GM18499 (cell line): ENCODE data around the gene ENDOG.
"Not testable (repeated sequence)": the region's sequence is repeated elsewhere in the genome, so short reads cannot be mapped to it uniquely, and the experiment has no call there.

Experiments
- ATAC-seq: cut with Tn5 transposase; IDR thresholded peaks from one replicate; pipeline ENCODE4 v1.9.1; 2021; ENCODE audit warnings: moderate number of reproducible peaks; ENCODE audit not compliant: insufficient read depth, unreplicated experiment

ENDOG gene

DNA sequence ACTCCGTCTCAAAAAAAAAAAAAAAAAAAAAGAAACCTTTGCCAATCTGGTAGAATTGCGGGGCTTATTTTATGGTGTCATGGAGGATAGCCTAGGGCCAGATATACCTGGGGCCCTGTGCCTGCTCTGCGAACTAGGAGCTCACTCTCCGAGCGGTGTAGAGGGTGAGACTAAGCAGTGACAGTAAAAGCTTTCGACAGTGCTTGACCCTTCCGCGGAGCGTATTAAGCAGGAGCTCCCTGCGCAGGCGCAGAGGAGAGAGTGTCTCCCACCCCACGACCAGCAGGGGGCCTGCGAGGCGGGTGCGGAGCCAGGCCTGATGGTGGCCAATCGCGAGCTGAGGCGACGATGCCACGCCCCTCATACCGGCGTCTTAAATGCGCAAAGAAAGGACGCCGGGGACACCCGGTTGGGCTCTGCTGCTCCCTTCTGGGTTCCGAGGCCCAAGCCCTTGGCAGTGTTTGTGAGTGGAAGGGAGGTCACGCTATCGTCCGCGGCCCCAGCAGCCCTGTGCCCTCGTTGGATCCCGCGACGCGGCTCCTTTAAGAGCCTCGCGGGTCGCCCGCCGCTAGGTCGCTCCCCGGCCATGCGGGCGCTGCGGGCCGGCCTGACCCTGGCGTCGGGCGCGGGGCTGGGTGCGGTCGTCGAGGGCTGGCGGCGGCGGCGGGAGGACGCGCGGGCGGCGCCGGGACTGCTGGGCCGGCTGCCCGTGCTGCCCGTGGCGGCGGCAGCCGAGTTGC, at the start of gene ENDOG:
TSS of gene ENDOG (plus strand) at position 402 of the 740 bp plus-strand sequence. CDS start at position 587, 185 bp downstream.
- peak; percentile 70 for ATAC-seq

DNA sequence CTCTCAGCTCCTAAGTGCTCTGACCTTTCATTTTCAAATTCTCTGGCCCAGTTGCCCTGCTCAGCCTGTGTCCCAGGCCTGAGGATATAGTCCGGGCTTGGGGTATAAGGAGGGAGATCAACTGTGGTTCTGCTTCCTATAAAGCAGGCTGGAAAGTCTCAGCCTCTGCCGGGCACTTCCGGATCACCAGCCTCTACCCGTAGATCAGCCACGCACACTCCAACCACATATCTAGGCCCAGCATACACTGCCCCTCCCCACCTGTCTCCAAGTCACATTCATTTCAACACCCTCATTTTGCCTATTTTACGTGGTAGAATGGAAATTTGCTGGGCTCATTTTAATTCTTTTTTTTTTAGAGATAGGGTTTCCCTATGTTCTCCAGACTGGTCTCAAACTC, 49.7 kb upstream of the ENDOG start:
- no peak for ATAC-seq

GRCh38 chr9:128770286-128771030, 47.8 kb upstream of the ENDOG start:
- no peak for ATAC-seq

DNA sequence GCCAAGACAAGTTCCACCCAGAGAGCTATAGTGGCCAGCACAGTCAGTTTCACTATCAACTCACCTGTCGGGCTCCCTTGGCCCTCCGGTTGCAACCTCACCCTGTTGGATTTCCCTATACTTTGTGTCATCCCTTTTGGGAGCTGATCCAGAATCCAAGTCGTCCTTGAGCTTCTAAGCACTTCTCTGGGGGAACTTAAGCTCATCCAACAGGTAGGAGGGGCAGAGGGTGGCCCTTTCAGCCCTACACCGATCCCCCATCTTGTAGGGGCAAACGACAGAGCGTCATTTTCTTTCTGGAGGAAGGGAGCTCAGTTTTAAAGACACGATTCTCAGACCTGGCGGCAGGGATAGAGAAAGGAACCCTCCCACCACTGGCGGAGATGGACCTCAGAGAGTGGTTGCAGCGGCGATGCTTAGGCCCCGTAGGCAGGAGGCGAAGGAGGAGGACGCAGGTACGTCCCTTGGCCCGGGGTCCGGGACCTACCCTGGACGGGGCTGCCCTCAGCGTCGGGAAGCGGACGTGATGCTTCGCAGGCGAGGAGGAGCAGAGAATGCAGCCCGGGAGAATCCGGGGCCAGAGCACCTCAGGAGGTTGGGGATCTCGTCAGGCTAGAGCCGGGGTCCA, 47.1 kb upstream of the ENDOG start:
- no peak for ATAC-seq

- no peak for ATAC-seq
Measured at GRCh38 chr9:128771745-128772519, 46.4 kb upstream of the ENDOG start, which contains the start of gene ZER1. Gene ZER1, minus strand, starts transcription at chr9:128771927. Its CDS starts 16,362 bp downstream, at chr9:128755565.

DNA sequence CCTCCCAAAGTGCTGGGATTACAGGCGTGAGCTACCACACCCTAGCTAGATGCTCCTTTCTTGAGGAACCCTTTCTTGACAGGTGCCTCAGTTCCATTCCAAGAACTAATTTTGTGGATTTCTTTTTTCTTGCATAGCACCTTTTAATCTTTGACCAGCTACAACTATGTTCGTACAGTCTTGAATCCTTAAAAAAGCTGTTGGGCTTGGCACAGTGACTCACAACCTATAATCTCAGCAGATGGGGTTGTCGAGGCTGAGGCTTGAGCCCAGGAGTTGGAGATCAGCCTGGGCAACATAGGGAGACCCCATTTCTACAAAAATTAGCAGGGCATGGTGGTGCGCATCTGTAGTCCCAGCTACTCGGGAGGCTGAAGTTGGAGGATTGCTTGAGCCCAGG, 45.3 kb upstream of the ENDOG start:
- no peak for ATAC-seq

DNA sequence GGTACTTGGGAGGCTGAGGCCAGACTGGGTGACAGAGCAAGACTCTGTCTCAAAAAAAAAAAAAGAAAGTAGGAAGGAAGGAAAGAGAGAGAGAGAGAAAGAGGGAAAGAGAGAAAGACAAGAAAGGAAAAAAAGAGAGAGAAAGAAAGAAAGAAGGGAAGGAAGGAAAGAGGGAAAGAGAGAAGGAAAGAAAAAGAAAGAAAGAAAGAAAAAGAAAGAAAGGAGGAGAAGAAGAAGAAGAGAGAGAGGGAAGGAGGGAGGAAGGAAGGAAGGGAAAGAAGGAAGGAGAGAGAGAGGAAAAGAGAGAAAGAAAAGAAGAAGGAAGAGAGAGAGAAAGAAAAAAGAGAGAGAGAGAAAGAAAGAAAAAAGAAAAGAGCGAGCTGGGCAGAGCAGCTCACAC, 43.5 kb upstream of the ENDOG start:
- ATAC-seq, result no peak

DNA sequence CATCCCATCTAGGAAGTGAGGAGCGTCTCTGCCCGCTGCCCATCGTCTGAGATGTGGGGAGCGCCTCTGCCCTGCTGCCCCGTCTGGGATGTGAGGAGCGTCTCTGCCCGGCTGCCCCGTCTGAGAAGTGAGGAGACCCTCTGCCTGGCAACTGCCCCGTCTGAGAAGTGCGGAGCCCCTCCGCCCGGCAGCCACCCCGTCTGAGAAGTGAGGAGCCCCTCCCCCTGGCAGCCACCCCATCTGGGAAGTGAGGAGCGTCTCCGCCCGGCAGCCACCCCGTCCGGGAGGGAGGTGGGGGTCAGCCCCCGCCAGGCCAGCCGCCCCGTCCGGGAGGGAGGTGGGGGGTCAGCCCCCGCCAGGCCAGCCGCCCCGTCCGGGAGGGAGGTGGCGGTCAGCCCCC, 38.2 kb upstream of the ENDOG start:
- not testable (repeated sequence) for ATAC-seq

GRCh38 chr9:128781187-128782070, 36.9 kb upstream of the ENDOG start:
- ATAC-seq, result no peak

- no peak for ATAC-seq
Measured at GRCh38 chr9:128782669-128783068, 35.6 kb upstream of the ENDOG start.

DNA sequence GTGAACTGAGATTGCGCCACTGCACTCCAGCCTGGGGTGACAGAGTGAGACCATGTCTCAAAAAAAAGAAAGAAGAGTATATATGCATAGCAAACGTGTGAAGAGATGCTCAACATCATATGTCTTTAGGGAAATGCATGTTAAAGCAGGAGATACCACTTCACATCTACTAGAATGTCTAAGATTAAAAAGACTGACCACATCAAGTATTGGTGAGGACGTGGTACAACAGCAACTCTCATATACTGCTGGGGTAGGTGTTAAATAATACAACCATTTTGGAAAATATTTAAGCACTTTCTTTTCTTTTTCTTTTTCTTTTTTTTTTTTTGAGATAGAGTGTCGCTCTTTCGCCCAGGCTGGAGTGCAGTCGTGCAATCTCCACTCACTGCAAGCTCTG, 32.9 kb upstream of the ENDOG start:
- ATAC-seq, result no peak

GRCh38 chr9:128786681-128787601, 31.4 kb upstream of the ENDOG start, which contains the start of gene TBC1D13:
Gene TBC1D13, plus strand, starts transcription at chr9:128787253. Its CDS starts 101 bp downstream, at chr9:128787354.
- ATAC-seq, result no peak

DNA sequence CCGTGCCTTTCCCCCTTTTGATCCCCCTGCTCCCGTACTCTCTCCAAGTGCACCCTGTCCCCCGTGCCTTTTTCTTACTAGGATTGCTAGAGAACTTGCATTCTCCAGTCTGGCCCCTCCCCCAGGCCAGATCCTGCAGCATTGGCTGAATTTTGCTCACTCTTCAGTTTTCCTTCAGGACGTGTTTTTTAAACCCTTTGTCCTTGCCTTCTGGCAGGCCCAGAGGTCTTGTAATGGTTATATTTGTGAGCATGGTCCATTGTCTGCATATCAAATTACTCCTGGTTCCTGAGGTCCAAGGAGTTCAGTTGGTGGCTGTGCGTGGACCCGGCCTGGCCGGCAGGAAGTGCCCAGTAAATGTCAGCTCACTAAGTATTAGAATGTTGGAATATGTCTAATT, 30.6 kb upstream of the ENDOG start:
- ATAC-seq, result no peak

DNA sequence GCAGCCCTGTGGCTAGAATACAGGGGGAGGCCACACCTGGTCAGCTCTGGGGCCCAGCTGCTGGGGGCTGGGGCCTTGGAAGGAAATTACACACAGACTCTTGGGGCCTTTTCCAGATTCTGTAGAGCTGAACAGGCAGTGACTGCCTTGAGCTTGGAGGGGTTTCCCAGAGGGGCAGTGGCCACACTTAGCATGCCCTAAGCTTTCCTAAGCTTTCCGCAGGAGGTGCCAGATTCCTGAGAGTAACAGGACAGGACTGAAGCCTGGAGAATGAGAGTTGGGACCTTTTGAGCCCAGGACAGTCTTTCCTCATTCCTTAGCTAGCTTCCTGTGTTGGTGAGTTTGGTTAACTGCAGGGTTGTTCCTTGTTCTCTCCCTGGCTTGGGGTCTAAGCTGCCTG, 29.9 kb upstream of the ENDOG start:
- ATAC-seq, result no peak

DNA sequence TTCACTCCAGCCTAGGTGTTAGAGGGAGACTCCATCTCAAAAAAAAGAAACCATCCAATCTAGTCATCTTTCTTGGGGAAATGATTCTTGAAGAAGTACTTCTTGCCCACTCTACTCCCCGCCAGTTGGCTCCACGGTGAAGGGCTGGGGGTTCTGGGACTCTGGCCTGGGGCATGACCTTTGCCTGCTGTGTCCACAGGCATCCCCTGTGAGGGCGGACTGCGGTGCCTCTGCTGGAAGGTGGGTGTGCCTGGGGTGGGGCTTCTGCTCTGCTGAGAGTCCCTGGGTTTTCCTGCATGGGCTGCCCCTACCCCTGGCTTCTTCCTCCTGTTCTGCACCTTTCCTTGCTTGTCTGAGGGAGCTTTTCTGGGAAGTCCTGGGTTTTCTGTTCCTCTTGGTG, 27.8 kb upstream of the ENDOG start:
- ATAC-seq, result no peak

- ATAC-seq, result no peak
Measured at GRCh38 chr9:128792134-128792533, 26.2 kb upstream of the ENDOG start.

DNA sequence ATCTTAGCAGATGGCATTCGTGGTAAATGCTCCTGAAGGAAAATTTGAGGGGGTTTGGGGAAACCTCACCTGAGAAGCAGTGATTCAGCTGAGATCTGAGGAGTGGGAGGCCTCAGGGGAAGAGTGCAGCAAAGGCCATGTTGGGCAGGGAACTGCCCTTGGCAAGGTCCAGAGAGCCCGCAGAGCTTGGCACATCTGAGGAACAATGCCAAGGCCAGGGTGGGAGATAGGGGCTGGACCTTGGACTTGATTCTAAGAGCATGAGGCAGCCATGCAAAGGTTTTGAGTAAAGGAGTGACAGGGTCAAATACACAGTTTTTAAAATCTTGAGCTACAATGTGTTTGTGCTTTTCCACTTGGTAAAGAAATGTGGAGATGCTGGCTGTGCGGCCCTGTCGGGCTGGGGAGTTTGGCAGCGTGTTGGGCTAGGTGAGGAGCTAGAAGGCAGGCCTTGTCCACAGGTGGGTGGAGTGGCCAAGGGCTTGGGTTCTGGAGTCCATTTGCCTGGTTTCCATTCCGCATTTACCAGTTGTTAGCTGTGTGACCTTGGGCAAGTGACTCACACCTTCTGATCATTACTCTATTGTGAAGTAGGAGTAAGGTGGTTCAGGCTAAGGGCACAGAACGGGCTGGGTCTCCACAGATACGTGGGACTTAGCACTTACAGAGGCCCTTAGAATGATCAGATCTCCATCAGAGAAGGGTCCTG, 25.2 kb upstream of the ENDOG start:
- ATAC-seq, result no peak

- ATAC-seq, result not testable (repeated sequence)
Measured at GRCh38 chr9:128794961-128795360, 23.3 kb upstream of the ENDOG start.
